NCI-H226 (cell line): ENCODE data around the gene SPIRE2.
"Not testable (repeated sequence)": the region's sequence is repeated elsewhere in the genome, so short reads cannot be mapped to it uniquely, and the experiment has no call there.

ENCODE experiments used
- DNase-seq: peaks from one replicate; pipeline ENCODE4 v3.0.0-alpha.2; 2015

Gene SPIRE2

DNA sequence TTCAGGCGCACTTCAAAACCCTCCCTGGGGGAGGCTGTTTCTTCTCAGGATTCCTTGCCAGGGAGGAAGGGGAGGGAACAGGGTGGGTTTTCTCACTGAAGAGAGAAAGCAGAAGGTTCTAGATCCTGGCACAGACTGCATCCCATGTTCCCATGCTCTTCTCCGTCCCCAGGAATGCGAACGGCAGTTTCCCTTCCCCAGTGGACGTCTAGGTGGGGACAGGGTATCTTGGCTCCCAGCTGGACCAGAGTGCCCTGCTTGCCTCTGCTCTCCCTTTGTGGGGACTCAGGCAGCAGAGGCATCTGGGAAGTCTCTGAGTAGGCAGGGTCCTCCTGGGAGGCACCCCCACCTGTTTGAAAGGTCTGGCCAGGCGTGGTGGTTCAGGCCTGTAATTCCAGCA lies 42.2 kb downstream of the SPIRE2 start:
- no peak for DNase-seq

DNA sequence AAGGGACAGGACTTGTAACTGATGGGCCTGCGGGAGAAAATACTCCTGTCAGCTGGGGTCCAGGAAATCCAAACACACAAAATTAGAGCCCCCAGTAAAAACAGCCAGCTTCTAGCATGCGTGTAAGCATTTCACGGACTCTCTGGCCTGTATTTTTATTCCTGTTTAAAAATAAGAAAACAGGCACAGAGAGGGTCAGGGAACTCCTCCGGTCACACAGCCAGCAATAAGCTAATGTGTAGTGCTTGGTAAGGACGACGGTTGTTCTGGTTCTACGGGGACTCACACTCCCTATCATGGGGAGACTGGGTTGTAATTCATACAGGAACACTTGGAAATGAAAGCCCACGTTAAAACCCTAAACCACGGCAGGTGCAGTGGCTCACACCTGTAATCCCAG lies 43.6 kb downstream of the SPIRE2 start:
- no peak for DNase-seq

DNA sequence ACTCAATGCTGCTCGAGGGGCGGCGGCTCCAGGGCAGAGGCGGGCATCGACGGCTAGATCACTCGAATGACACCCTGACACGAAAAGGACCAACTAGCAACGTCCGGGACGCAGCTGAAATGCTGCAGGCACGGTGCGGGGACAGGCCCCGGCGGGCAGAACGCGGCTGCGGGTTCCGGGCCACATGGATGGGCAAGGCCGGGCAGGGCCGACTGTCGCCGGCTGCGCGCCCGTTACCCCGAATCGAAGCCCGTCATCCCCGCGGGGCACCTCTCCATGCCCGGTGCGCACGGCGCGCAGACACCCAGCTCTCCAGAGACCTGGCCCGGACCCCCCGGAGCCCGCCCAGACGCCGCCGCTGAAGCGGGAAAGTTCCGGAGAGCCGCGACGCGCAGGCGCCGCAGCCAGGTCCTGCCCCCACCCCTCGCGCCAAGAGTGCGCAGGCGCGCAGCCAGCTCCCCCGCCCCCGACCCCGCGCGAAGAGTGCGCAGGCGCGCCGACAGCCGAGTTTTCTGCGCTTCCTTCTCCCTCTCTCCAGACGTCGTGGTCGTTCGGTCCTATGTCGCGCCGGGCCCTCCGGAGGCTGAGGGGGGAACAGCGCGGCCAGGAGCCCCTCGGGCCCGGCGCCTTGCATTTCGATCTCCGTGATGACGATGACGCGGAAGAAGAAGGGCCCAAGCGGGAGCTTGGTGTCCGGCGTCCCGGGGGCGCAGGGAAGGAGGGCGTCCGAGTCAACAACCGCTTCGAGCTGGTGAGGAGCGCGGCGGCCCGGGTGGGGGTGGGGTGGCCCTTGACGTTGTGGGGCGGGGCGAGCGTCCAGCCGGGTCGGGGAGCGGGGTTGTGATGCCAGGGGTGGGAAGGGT lies 45.1 kb downstream of the SPIRE2 start, which contains the start of gene TCF25:
Gene TCF25 (plus strand): TSS at position 484 of the 863 bp plus-strand sequence. CDS start 76 bp downstream, at position 560.
- DNase-seq: peak; percentile 62

DNA sequence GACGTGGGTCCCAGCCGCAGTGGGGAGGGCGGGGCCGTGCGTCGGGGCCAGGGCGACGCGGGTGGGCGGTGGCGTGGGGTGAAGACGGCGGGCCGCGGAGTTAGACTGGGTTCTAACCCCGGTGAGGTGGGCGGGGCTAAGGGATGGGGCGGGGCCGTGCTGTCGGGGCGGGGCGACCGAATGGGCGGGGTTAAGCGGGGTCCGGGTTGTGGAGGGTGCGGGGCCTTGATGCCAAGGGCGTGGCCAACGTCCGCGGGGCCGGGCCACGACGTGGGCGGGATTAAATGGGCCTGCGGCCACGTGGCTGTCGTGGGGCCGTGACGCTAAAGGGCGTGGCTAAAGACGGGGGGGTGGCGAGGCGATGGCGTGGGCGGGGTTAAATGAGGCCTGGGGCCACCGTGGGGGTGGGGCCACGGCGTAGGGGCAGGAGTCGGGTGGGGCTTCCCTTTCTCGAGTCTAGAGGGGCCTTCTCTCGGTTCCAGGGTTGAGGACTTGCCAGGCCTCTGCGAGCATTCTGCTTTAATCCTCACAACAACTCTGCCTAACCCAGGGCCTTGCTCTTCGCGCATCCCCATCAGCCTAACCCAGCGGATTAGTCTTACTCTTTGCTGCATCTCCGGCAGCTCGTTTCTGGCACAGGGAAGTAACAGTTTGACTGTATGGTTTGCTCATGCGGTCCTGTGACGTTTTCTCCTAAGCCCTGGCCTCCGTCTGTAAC lies 45.9 kb downstream of the SPIRE2 start:
- peak; percentile 85 for DNase-seq

DNA sequence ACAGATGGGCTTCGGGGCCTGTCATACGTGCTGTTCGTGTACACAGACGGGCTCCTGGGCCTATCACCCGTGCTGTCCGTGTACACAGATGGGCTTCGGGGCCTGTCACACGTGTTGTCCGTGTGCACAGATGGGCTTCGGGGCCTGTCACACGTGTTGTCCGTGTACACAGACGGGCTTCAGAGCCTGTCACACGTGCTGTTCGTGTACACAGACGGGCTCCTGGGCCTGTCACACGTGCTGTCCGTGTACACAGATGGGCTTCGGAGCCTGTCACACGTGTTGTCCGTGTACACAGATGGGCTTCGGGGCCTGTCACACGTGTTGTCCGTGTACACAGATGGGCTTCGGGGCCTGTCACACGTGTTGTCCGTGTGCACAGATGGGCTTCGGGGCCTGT lies 50.8 kb downstream of the SPIRE2 start:
- DNase-seq: not testable (repeated sequence)

DNA sequence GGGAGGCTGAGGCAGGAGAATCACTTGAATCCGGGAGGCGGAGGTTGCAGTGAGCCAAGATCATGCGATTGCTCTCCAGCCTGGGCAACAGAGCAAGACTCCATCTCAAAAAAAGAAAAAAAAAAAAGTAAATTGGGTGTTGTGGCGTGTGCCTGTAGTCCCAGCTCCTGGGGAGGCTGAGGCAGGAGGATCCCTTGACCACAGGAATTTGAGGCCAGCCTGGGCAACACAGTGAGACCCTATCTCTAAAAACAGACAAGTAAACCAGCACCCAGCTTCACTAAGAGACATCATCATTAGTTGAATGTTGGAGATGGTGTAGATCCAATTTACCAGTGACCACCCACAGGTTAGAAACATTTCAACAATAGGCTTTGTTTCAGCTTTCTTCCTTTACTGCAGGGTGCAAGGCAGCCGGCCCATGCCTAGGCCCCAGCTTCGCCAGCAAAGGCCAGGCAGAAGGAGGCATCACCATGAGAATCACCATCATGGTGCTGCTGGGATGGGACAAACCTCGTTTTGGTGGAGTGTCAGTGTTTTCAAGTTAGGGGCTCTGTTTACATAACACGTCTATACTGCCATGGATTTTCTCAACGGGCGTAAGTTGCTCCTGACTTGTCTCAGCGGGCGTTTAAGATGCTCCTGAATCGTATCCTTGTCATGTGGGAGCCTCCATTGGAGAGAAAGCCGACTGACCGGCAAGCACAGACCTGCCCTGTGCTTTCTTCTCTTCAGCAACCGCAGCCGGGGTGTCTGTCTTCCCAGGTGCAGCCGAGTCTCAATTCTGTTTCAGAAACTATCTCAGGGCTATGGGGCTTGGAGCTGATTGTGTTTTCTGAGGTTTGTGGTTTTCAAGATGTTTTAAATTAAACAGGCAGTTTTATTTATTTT lies 52.4 kb downstream of the SPIRE2 start:
- no peak for DNase-seq

DNA sequence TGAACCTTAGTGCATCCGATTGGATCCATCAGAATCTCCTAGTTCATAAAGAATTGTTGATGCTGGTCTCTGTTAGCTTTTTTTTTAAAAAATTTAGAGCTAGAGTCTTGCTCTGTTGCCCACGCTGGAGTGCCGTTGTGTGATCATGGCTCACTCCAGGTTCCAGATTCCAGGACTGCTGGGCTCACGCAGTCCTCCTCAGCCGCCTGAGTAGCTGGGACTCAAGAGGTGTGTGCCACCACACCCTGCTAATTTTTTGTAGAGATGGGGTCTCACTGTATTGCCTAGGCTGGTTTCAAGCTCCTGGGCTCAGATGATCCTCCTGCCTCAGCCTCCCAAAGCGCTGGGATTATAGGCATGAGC lies 53.1 kb downstream of the SPIRE2 start:
- no peak for DNase-seq

DNA sequence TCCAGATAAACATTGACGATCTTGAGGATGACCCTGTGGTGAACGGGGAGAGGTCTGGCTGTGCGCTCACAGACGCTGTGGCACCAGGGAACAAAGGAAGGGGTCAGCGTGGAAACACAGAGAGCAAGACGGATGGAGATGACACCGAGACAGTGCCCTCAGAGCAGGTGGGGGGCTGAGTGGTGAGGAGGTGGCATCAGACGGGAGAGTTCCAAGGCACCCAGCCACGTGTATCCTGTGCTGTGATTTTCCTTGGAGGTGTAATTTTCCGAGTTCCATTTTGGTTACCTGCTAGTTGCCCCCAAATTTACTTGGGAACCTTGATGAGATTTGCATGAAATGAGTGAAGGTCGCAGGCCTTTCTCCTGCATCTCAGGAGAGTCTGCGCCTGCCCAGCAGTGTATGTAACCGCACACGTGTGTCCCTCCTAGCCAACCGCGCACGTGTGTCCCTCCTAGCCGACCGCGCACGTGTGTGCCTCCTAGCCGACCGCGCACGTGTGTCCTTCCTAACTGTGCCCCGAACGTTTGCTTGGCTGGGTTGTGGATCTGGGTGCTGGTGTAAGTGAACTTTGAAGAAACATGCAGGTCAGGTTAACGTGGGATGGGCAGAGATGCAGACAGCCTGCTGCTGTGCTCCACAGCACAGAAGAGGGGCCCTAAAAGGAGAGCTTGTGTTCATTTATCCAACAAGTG lies 55.2 kb downstream of the SPIRE2 start:
- no peak for DNase-seq

DNA sequence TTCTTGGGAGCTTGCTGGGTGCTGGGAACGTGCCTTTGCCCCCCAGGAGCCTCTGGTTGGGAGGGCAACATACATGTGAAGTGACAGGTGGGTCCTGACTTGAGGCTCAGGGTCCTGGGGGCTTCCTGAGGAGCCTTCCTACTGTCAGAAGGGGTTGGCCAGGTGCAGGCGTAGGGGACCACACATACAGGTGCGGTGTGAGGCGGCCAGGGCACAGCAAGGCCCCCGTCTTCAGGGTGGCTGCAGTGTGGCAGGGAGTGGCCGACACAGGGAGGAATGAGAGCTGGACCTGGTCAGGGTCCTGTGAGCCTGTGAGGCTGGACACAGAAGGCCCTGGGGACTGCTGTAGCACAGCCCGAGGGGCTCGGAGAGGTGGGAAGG lies 55.8 kb downstream of the SPIRE2 start:
- no peak for DNase-seq

DNA sequence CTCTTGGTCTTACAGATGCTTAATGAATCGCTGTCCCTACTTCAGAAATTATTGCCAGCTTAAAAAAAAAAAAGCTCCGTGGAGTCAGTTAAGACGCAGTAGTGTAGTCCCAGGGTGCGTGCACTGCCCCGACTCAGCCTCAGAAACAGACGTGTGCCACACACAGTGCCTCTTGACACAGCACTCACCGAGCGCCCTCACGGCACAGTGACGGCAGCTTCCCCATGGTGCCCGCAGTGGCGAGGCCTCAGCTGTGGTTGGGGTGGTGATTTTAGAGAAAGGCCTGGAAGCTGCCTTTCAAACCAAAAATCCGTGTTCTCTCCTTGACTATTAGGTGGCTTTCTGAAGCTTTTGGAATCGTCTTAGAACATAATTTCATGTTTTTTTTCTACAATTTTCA lies 59.0 kb downstream of the SPIRE2 start:
- DNase-seq: no peak

DNA sequence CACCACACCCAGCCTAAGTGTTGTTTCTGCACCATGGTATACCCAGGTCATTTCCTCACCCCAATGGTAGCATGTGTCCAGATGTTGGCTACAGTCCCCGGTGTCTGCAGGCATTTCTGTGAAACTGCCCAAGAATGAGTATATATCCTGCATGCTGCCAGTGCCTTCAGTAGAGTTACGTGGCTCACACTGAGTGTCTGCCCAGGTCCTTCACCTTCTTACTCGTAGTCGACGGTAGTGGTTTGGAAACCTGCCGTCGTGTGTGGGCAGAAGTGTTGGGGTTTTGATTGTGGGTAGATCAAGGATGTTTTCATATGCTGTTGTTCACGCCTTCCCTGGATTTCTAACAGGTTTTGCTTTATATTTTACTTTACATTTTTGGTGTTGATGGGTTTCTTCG lies 61.9 kb downstream of the SPIRE2 start:
- DNase-seq: no peak

DNA sequence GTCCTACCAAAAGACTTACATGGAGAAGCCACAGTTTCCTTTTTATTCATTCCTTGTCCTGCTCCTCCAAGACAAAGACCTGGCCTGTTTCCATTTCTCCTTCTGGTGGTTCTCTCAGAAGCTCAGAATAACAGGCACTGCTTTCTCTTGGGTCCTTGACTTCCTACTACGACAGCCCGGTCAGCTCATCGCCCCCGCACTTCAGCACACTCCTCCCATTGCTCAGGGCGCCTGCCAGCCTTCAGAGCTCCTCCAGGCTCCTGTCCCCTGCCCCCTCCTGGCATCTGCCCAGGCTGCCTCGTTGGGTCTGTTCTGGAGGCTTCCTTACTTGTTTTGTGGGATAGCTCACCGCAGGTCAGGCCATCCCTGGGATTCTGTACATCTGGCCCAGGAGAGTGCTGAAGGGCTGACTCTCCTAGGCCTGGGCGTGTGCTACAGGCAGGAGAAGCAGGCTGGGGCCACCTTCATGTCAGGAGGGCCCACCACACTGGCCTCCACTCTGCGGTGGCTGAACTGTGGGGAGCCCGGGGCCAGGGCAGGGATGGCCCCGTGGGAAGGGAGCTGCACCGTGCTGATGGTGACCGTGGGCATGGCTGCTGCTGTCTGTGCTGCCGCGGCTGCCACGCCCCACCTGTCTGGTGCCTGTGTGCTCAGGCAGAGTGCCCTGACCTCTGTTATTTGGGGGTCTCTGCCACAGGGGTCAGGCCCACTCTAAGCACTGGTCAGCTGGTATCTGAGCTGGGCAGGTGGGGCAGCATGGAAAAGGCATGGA lies 62.8 kb downstream of the SPIRE2 start:
- DNase-seq: no peak

DNA sequence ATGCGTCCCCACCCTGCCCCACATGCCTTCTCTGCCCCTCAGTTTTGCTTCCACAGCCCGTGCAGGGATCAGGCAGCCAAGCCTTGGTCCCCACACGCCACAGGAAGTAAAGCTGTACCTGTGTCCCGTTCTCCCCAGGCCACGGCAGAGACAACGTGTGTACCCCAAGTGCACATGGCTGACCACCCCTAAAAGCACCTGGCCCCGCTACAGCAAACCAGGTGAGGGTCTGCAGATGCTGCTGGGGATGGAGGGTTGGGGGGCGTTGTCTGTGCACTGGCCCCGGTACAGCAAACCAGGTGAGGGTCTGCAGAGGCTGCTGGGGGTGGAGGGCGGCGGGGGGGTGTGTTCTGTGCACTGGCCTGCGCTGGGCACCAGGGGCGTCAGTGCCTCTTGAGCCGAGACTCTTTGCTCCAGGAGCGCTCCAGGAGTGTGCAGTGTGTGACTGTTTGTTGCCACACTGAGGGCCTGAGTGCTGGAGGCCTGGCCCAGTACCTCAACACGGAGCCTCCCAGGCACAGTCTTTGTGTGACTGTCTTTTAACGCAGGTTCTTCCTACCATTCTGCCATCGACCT lies 63.9 kb downstream of the SPIRE2 start:
- no peak for DNase-seq

DNA sequence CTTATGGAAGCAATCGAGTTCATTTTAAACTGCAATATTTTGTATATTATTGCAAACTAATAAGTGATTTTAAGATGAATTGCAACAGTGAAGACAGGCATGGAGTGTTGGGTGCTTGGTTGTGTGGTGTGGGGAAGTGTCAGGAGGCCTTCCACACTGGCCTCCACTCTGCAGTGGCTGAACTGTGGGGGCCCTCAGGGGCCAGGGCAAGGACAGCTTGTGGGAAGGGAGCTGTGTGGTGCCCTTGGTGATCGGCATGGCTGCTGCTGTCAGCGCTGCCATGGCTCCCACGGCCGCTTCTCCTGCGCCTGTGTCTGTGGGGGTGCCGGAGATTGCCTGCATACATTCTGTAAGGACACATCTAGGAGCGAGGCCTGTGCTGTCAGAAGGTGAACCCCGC lies 64.4 kb downstream of the SPIRE2 start:
- DNase-seq: no peak

DNA sequence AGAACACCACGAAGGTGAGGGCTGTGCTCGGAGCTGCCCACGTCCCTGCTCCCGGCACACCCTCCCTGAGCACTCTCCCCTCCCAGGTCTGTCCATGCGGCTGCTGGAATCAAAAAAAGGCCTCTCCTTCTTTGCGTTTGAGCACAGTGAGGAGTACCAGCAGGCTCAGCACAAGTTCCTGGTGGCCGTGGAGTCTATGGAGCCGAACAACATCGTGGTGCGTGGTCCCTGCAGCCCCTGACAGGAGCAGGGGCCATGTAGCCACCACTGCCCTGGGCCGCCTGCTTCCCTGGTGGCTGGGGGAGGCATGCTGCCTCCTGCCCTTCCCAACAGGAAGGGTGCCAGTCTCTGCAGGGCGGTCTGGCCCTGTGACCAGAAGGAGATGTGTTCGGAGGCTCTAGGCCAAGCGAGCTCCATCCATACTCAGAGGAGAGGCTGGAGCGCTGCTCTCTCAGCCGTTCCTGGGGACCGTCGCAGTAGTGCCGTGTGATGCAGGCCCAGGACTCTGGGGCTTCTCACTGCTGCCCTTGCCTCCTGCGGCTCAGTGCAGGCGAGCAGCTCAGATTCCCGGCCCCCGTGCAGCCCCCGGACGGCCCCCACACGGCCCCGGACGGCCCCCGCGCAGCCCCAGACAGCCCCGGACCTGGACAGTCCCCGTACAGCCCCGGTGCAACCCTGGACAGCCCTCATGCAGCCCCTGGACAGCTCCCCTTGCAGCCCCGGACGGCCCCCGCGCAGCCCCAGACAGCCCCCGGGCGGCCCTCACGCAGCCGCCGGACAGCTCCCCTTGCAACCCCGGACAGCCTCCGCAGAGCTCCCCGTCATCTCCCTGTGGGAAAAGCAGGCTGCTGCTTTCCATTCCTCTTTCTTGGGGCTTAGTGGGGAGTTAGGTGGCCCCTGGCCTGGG lies 65.6 kb downstream of the SPIRE2 start:
- no peak for DNase-seq

DNA sequence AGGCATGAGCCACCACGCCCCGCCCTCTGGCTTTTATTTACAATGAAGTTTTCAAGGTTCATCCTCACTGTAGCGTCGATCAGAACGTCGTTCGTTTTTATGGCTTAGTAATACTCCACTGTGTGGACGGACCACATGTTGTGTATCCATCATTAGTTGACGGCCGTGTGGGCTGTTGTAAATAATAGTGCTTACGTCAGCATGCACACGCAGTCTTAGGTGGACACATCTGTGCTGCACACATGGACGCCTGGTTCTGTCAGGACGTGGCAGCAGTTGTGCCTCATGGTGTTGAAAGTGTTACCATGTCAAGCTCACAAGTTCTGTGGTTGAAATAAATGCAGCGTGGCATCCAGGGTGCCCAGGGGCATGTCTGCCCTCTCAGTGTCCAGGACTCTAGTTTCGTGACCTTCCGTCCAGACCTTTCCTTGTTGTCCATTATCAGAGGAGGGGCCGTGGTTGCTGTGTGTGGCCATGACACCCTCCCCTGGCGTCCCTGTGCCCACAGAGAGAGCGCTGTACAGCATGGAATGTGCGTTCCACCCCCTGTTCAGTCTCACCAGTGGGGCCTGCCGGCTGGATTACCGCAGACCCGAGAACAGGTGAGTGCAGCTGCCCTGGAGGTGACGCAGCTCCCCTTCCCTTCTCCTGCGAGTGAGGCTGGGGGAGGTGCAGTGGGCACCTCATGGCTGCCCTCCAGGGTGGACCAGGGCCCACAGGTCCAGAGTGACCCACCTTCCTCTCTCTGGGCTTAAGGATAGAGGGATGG lies 67.4 kb downstream of the SPIRE2 start:
- DNase-seq: no peak

DNA sequence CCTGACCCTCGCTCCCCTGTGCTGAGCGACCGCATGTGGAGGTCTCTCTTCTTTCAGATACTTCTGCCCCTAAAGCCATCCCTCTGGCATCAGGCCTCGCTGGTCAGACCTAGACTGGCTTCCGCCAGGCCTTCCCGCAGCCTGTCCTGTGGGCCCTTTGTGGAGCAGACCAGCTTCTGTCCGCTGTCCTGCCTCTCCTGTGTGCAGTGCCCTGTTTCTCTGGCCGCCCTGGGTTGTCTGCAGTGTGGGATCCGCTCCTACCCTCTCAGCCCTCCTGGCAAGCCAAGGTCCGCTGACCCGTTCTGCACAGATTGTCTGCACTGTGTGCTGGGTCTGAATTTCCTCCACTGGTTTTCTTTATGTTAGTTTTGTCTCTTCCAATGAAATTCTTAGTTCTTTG lies 68.9 kb downstream of the SPIRE2 start:
- DNase-seq: no peak

DNA sequence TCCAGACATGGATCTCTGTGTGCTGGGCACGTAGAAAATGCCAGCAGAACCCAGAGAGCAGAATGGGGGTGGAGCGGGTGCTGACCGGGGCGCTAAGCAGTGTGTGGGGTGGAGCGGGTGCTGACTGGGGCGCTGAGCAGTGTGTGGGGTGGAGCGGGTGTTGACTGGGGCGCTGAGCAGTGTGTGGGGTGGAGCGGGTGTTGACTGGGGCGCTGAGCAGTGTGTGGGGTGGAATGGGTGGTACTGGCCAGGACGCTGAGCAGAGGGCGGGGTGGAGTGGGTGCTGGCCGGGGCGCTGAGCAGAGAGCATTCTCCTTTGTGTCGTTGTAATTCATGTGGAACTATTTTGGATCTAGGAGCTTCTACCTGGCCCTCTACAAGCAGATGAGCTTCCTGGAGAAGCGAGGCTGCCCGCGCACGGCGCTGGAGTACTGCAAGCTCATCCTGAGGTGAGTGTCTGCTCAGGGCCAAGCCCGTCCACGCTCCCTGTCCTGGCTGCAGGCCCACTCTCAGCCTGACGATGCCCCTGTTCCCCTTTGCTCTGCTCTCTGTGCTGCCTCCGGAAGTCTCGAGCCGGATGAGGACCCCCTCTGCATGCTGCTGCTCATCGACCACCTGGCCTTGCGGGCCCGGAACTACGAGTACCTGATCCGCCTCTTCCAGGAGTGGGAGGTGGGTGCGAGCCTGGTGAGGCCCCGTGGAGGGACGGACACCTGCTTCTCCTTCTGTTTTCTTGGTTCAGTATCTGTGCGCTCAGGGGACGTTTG lies 70.1 kb downstream of the SPIRE2 start:
- no peak for DNase-seq
